Measurements from ENCODE around the gene ITGB5. TPM values are rescaled to one million over a fixed set of nuclear protein-coding genes. Genes with fewer than 3 reads are reported as not detected.

Gene ITGB5
- total and polyA plus RNA-seq, 2 donors (not counting 3 experiments of a cell fraction or from before 2014, with no cell fraction given) = 144 to 170 TPM

GRCh38 chr3:124832782-124833709, 54.1 kb downstream of the ITGB5 start:
- BruUV-seq (replicated peaks) = no TSS peak
- ChIA-PET POLR2A (no interaction called here), CTCF (interaction anchor here (0.7 to 2.2 kb wide), 8 partner anchors 12 to 72 kb away, joined by 3 to 8 read pairs (median 4); no protein-coding TSS in a partner anchor)
- Histone ChIP-seq H4K20me1 (replicated peaks; ENCODE audit: control insufficient read depth, extremely low read depth, insufficient read depth, low read length) (no peaks in the 10 kb centered on the region), H3K9ac (replicated peaks; ENCODE audit: extremely low read depth, insufficient read depth, low read length) (no peak overlapping the region), H3K36me3 (ENCODE audit: control insufficient read depth in 2 of 2, extremely low read depth in 1 of 2, insufficient read depth in 2 of 2, low read length in 2 of 2) (no peaks in the 10 kb centered on the region), H3K4me2 (ENCODE audit: insufficient read depth, low read length) (no peak overlapping the region), H3K27ac (ENCODE audit: insufficient read depth, low read depth, low read length) (peak overlapping the region; percentile 63), H3K79me2 (ENCODE audit: control insufficient read depth, insufficient read depth, low read length) (no peaks in the 10 kb centered on the region), H3K9me1 (replicated peaks; ENCODE audit: control insufficient read depth, extremely low read depth, insufficient read depth, low read length) (no peaks in the 10 kb centered on the region), H3K4me1 (ENCODE audit: control insufficient read depth, extremely low read depth, insufficient read depth, low read length) (peaks cover 40% of the 10 kb centered on the region), H3K4me3 (replicated peaks in 1 of 3; ENCODE audit: insufficient read depth in 1 of 3, low read depth in 1 of 3, low read length in 3 of 3) (no peak overlapping the region), H3K9me3 (replicated peaks; ENCODE audit: control insufficient read depth, insufficient read depth, low read length) (no peaks in the 10 kb centered on the region), H2AFZ (ENCODE audit: low read depth, low read length) (no peak overlapping the region), H3K27me3 (ENCODE audit: control insufficient read depth in 2 of 2, insufficient read depth in 2 of 2, low read length in 2 of 2) (no peaks in the 10 kb centered on the region)
- dilution Hi-C loops (cut with MboI; ENCODE audit: extremely low pct_ligation_motif_present, low sequenced_read_pairs) = no loop called here
- intact Hi-C loops (cut with micrococcal nuclease) = no loop called here
- peak; percentile 71 for DNase-seq (ENCODE audit: low read depth, low spot score)
- TF ChIP-seq JUN (IDR thresholded peaks at IDR 0.05; ENCODE audit: borderline replicate concordance, insufficient read depth, insufficient read length, low read depth) (peak; percentile 22), MAX (IDR thresholded peaks at IDR 0.05; ENCODE audit: insufficient read depth, insufficient read length) (no peak), FOS (IDR thresholded peaks at IDR 0.05; ENCODE audit: borderline replicate concordance, insufficient read depth, low read length) (peak; percentile 51)
- no peak for FAIRE-seq

- Histone ChIP-seq H3K4me3 (replicated peaks in 1 of 3; ENCODE audit: insufficient read depth in 1 of 3, low read depth in 1 of 3, low read length in 3 of 3) (no peak overlapping the region), H3K27me3 (ENCODE audit: control insufficient read depth in 2 of 2, insufficient read depth in 2 of 2, low read length in 2 of 2) (no peaks in the 10 kb centered on the region), H2AFZ (ENCODE audit: low read depth, low read length) (no peak overlapping the region), H3K9me1 (replicated peaks; ENCODE audit: control insufficient read depth, extremely low read depth, insufficient read depth, low read length) (no peaks in the 10 kb centered on the region), H3K9ac (replicated peaks; ENCODE audit: extremely low read depth, insufficient read depth, low read length) (no peak overlapping the region), H3K4me1 (ENCODE audit: control insufficient read depth, extremely low read depth, insufficient read depth, low read length) (peaks cover 30% of the 10 kb centered on the region), H4K20me1 (replicated peaks; ENCODE audit: control insufficient read depth, extremely low read depth, insufficient read depth, low read length) (no peaks in the 10 kb centered on the region), H3K27ac (ENCODE audit: insufficient read depth, low read depth, low read length) (no peak overlapping the region), H3K4me2 (ENCODE audit: insufficient read depth, low read length) (no peak overlapping the region), H3K79me2 (ENCODE audit: control insufficient read depth, insufficient read depth, low read length) (no peaks in the 10 kb centered on the region), H3K9me3 (replicated peaks; ENCODE audit: control insufficient read depth, insufficient read depth, low read length) (no peaks in the 10 kb centered on the region), H3K36me3 (ENCODE audit: control insufficient read depth in 2 of 2, extremely low read depth in 1 of 2, insufficient read depth in 2 of 2, low read length in 2 of 2) (no peaks in the 10 kb centered on the region)
- TF ChIP-seq POLR2AphosphoS5 (IDR thresholded peaks at IDR 0.05; ENCODE audit: insufficient read depth, low read depth, low read length) (no peak), FOS (IDR thresholded peaks at IDR 0.05; ENCODE audit: borderline replicate concordance, insufficient read depth, low read length) (no peak)
- BruUV-seq (replicated peaks) = no TSS peak
- CTCF ChIA-PET = interaction anchor here (0.5 to 2.2 kb wide), 4 partner anchors 17 to 71 kb away, joined by 3 to 8 read pairs (median 4); no protein-coding TSS in a partner anchor
- FAIRE-seq (no peak), DNase-seq (ENCODE audit: low read depth, low spot score) (no peak)
- POLR2A ChIA-PET = no interaction called here
- intact Hi-C loops (cut with micrococcal nuclease) = no loop called here
- dilution Hi-C loops (cut with MboI; ENCODE audit: extremely low pct_ligation_motif_present, low sequenced_read_pairs) = no loop called here
Measured at GRCh38 chr3:124831628-124832199, 55.5 kb downstream of the ITGB5 start.

Measured in endothelial cell of umbilical vein (primary cell).